Inflammatory macrophage treated with lipopolysaccharide for 1 hour (primary cell): Measurements from ENCODE around the gene C4B.

Experiments
- DNase-seq, 2 donors: peaks; one replicate each; pipeline ENCODE4 v3.0.0-alpha.2; 2020 to 2022

Gene C4B

GRCh38 chr6:32084780-32085179, 70.2 kb downstream of the C4B start:
- no peak for DNase-seq
